Measurements from ENCODE around the gene CMTM8. TPM values are rescaled to one million over a fixed set of nuclear protein-coding genes. Genes with fewer than 3 reads are reported as not detected.

The CMTM8 gene
- polyA plus RNA-seq, 2 of the 4 experiments (the other 2 are of a cell fraction) = 8.4 to 15.6 TPM

DNA sequence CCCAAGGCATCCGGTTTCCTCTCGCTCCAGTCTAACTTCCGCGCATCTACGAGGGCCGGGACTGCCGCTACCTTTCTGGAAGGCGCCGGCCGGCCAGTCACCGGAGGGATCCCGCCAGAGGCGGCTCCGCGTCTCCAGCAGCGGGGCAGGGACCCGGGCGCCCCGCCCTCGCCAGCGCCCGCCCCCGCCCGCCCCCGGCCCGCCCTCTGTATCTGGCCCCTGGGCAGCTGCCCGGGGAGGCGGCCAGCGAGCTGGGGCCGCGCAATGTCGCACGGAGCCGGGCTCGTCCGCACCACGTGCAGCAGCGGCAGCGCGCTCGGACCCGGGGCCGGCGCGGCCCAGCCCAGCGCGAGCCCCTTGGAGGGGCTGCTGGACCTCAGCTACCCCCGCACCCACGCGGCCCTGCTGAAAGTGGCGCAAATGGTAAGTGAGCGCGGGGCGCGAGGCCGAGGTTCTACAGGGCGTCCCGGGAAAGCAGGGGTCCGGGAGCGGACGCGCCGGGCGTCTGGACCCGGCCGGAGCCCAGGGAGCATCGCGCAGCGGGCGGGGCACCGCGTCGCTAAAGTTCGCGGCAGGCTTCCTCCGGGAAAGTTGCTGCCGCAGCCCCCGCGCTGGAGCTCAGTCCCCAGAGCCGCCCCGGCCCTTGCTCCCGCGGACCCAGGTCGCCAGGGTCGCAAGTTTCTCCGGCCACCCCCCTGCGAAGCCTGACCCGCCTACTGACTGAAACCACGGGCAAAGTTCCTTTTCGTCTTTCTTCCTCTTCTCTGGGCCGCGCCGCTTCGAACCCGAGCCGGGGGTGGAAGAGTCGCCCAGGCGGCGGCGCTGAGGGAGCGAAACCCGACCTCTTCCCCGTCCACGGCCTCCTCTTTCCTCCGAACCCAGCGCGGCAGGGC is 153.4 kb downstream of the CMTM8 start, which contains the start of gene CMTM7:
Gene CMTM7 (plus strand): TSS at position 211 of the 893 bp plus-strand sequence. CDS start 54 bp downstream, at position 265.
- peak within 1 kb of the TSS; percentile 97 for H3K4me2 ChIP-seq
- H3K4me3 ChIP-seq = peak within 1 kb of the TSS; percentile 88
- under 1% methylated on average over 47 of the region's 107 CpGs for WGBS (ENCODE audit: missing lambda C conversion rate)
- no peaks in the 10 kb centered on the region for H3K9me3 ChIP-seq
- ChIA-PET POLR2A (interaction anchor here (1.0 to 1.4 kb wide), 3 partner anchors 29 to 78 kb away, joined by 3 to 5 read pairs (median 3); no protein-coding TSS in a partner anchor), CTCF (interaction anchor here (1.1 to 2.5 kb wide), 5 partner anchors 8 to 78 kb away, joined by 3 to 21 read pairs (median 7); no protein-coding TSS in a partner anchor)
- ATAC-seq = peak; percentile 91 to 92
- H3K27ac ChIP-seq = peak within 1 kb of the TSS; percentile 87 to 91
- H3K4me1 ChIP-seq = peaks cover 5% of the 10 kb centered on the region; the same call in 1 of the 3 replicates
- FAIRE-seq = no peak
- DNase-seq (ENCODE audit: low read depth in 1 of 2, low spot score in 1 of 2) = peak; percentile 43 to 72
- TF ChIP-seq NFE2L2 (conservative IDR thresholded peaks at IDR 0.05; ENCODE audit: low read length) = no peak
- peak in 1 of 2 experiments; percentile 75; a peak in 3 of 5 replicates for TF ChIP-seq JUN (IDR thresholded peaks at IDR 0.05)
- no peak for TF ChIP-seq HDAC2 (IDR thresholded peaks at IDR 0.05)
- TF ChIP-seq KDM1A (IDR thresholded peaks at IDR 0.05; ENCODE audit: low read depth) = no peak
- TF ChIP-seq ZNF302 (CRISPR knock-in tag; IDR thresholded peaks at IDR 0.05) = no peak
- TF ChIP-seq, protein P1, sequence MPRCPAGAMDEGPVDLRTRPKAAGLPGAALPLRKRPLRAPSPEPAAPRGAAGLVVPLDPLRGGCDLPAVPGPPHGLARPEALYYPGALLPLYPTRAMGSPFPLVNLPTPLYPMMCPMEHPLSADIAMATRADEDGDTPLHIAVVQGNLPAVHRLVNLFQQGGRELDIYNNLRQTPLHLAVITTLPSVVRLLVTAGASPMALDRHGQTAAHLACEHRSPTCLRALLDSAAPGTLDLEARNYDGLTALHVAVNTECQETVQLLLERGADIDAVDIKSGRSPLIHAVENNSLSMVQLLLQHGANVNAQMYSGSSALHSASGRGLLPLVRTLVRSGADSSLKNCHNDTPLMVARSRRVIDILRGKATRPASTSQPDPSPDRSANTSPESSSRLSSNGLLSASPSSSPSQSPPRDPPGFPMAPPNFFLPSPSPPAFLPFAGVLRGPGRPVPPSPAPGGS (IDR thresholded peaks at IDR 0.05) = peak; percentile 71; the same call in 1 of the 3 replicates
- no peak for TF ChIP-seq MAFK (IDR thresholded peaks at IDR 0.05; ENCODE audit: partially characterized antibody)
- TF ChIP-seq, protein P2, sequence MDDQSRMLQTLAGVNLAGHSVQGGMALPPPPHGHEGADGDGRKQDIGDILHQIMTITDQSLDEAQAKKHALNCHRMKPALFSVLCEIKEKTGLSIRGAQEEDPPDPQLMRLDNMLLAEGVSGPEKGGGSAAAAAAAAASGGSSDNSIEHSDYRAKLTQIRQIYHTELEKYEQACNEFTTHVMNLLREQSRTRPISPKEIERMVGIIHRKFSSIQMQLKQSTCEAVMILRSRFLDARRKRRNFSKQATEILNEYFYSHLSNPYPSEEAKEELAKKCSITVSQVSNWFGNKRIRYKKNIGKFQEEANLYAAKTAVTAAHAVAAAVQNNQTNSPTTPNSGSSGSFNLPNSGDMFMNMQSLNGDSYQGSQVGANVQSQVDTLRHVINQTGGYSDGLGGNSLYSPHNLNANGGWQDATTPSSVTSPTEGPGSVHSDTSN (IDR thresholded peaks at IDR 0.05) = no peak; the same call in 1 of the 2 replicates
- no peak for TF ChIP-seq CBX8 (IDR thresholded peaks at IDR 0.05)
- no peak for TF ChIP-seq EP300 (IDR thresholded peaks at IDR 0.05)
- no peak for TF ChIP-seq CHD4 (IDR thresholded peaks at IDR 0.05; ENCODE audit: borderline replicate concordance)
- 0 out of 2 replicates have a peak, but pooled peaks have one; percentile 54 for TF ChIP-seq TP53 (CRISPR knock-in tag; IDR thresholded peaks at IDR 0.05)
- no peak for TF ChIP-seq MAZ (IDR thresholded peaks at IDR 0.05; ENCODE audit: borderline replicate concordance, low read depth, low read length)
- TF ChIP-seq ZSCAN20 (CRISPR knock-in tag; IDR thresholded peaks at IDR 0.05) = no peak
- TF ChIP-seq RNF2 (IDR thresholded peaks at IDR 0.05; ENCODE audit: borderline replicate concordance, low read depth) = peak; percentile 17; the same call in 1 of the 2 replicates
- TF ChIP-seq NR3C1 (IDR thresholded peaks at IDR 0.05) = no peak
- TF ChIP-seq PHF8 (IDR thresholded peaks at IDR 0.05; ENCODE audit: borderline replicate concordance, low read depth) = peak; percentile 81; the same call in 1 of the 2 replicates
- TF ChIP-seq CBX2 (IDR thresholded peaks at IDR 0.05; ENCODE audit: borderline replicate concordance, low read depth) = no peak
- no peak for TF ChIP-seq EHF (CRISPR knock-in tag; IDR thresholded peaks at IDR 0.05)
- TF ChIP-seq POLR2A (IDR thresholded peaks at IDR 0.05; ENCODE audit: low read length) = peak; percentile 97
- TF ChIP-seq, protein P3, sequence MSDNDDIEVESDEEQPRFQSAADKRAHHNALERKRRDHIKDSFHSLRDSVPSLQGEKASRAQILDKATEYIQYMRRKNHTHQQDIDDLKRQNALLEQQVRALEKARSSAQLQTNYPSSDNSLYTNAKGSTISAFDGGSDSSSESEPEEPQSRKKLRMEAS (IDR thresholded peaks at IDR 0.05) = peak; percentile 77
- TF ChIP-seq, protein P4, sequence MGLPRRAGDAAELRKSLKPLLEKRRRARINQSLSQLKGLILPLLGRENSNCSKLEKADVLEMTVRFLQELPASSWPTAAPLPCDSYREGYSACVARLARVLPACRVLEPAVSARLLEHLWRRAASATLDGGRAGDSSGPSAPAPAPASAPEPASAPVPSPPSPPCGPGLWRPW (IDR thresholded peaks at IDR 0.05) = no peak
- TF ChIP-seq RFX5 (IDR thresholded peaks at IDR 0.05) = no peak
- TF ChIP-seq, protein P5, sequence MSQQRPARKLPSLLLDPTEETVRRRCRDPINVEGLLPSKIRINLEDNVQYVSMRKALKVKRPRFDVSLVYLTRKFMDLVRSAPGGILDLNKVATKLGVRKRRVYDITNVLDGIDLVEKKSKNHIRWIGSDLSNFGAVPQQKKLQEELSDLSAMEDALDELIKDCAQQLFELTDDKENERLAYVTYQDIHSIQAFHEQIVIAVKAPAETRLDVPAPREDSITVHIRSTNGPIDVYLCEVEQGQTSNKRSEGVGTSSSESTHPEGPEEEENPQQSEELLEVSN (IDR thresholded peaks at IDR 0.05; ENCODE audit: borderline replicate concordance, low read depth) = peak; percentile 43; the same call in 1 of the 2 replicates

All from A549 (cell line).